ENCODE measurements around the gene TOMM34. TPM values are rescaled to one million over a fixed set of nuclear protein-coding genes. Genes with fewer than 3 reads are reported as not detected.

Gene TOMM34
- polyA plus RNA-seq, 1 experiment = 31.8 TPM

DNA sequence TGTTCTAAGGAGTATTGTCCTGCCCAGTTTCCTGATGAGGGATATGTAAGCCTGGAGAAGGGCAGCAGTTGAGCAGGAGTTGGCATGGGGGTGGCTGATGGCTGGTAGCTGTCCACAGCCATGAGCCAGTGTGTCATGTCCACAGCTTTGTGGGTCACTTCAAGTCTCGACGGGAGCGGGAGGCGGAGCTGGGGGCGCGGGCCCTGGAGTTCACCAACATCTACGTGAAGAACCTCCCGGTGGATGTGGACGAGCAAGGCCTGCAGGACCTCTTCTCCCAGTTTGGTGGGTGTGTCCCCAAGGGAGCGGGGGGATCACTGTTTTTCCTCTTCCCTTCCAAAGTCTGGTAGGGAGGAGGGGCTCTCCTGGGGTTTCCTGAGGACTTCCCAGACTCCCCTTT lies 41.4 kb downstream of the TOMM34 start:
- H3K27ac ChIP-seq (ENCODE audit: low read depth, low read length) = no peak overlapping the region
- no peak for DNase-seq (ENCODE audit: low read depth, low spot score)
- TF ChIP-seq, protein P1, sequence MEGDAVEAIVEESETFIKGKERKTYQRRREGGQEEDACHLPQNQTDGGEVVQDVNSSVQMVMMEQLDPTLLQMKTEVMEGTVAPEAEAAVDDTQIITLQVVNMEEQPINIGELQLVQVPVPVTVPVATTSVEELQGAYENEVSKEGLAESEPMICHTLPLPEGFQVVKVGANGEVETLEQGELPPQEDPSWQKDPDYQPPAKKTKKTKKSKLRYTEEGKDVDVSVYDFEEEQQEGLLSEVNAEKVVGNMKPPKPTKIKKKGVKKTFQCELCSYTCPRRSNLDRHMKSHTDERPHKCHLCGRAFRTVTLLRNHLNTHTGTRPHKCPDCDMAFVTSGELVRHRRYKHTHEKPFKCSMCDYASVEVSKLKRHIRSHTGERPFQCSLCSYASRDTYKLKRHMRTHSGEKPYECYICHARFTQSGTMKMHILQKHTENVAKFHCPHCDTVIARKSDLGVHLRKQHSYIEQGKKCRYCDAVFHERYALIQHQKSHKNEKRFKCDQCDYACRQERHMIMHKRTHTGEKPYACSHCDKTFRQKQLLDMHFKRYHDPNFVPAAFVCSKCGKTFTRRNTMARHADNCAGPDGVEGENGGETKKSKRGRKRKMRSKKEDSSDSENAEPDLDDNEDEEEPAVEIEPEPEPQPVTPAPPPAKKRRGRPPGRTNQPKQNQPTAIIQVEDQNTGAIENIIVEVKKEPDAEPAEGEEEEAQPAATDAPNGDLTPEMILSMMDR (IDR thresholded peaks at IDR 0.05; ENCODE audit: low read depth, low read length) = no peak
- ChIA-PET POLR2A (interaction anchor here (0.6 kb wide), 1 partner anchor 47 kb away, joined by 3 read pairs; no protein-coding TSS in a partner anchor), CTCF (no interaction called here)
- H3K9me3 ChIP-seq (ENCODE audit: control insufficient read depth, insufficient read depth, low read length) = no peaks in the 10 kb centered on the region
- no peak overlapping the region for H3K4me3 ChIP-seq (ENCODE audit: low read depth, low read length)
- no peaks in the 10 kb centered on the region for H3K27me3 ChIP-seq (ENCODE audit: control insufficient read depth, insufficient read depth, low read length)

- TF ChIP-seq, protein P1 (IDR thresholded peaks at IDR 0.05; ENCODE audit: low read depth, low read length) = no peak
These were observed 41.9 kb downstream of the TOMM34 start for GRCh38 chr20:44918342-44918741.

DNA sequence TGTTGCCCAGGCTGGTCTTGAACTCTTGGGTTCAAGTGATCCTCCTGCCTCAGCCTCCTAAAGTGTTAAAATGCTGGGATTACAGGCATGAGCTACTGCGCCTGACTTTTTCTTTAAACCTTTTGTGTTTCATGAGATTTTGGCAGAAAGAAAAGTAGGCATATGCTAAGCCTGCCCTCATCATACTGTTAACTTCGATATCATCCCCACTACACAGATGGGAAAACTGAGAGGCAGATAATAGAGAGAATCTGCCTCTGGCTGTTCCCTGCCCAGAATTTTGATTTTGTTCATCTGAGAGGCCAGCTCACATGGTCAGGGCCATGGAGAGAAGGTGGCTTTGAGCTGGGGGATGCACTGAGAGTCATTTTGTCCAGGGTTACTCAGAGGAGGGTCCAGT lies 42.8 kb downstream of the TOMM34 start:
- POLR2A ChIA-PET = no interaction called here
- CTCF ChIA-PET = no interaction called here
- H3K9me3 ChIP-seq (ENCODE audit: control insufficient read depth, insufficient read depth, low read length) = no peaks in the 10 kb centered on the region

More at GRCh38 chr20:44918342-44918741, 41.9 kb downstream of the TOMM34 start:
- POLR2A ChIA-PET = no interaction called here
- Histone ChIP-seq H3K9me3 (ENCODE audit: control insufficient read depth, insufficient read depth, low read length) (no peaks in the 10 kb centered on the region), H3K27ac (ENCODE audit: low read depth, low read length) (no peak overlapping the region), H3K4me3 (ENCODE audit: low read depth, low read length) (no peak overlapping the region), H3K27me3 (ENCODE audit: control insufficient read depth, insufficient read depth, low read length) (no peaks in the 10 kb centered on the region)
- CTCF ChIA-PET = no interaction called here
- DNase-seq (ENCODE audit: low read depth, low spot score) = no peak

GRCh38 chr20:44916586-44916985 lies 43.6 kb downstream of the TOMM34 start:
- Histone ChIP-seq H3K27me3 (ENCODE audit: control insufficient read depth, insufficient read depth, low read length) (no peaks in the 10 kb centered on the region), H3K4me3 (ENCODE audit: low read depth, low read length) (no peak overlapping the region), H3K9me3 (ENCODE audit: control insufficient read depth, insufficient read depth, low read length) (no peaks in the 10 kb centered on the region), H3K27ac (ENCODE audit: low read depth, low read length) (no peak overlapping the region)
- ChIA-PET CTCF (no interaction called here), POLR2A (no interaction called here)
- DNase-seq (ENCODE audit: low read depth, low spot score) = no peak
- TF ChIP-seq, protein P1 (IDR thresholded peaks at IDR 0.05; ENCODE audit: low read depth, low read length) = no peak

More for the DNA sequence above, 42.8 kb downstream of the TOMM34 start:
- H3K4me3 ChIP-seq (ENCODE audit: low read depth, low read length) = no peak overlapping the region
- TF ChIP-seq, protein P1 (IDR thresholded peaks at IDR 0.05; ENCODE audit: low read depth, low read length) = no peak
- DNase-seq (ENCODE audit: low read depth, low spot score) = no peak
- H3K27ac ChIP-seq (ENCODE audit: low read depth, low read length) = no peak overlapping the region
- H3K27me3 ChIP-seq (ENCODE audit: control insufficient read depth, insufficient read depth, low read length) = no peaks in the 10 kb centered on the region

DNA sequence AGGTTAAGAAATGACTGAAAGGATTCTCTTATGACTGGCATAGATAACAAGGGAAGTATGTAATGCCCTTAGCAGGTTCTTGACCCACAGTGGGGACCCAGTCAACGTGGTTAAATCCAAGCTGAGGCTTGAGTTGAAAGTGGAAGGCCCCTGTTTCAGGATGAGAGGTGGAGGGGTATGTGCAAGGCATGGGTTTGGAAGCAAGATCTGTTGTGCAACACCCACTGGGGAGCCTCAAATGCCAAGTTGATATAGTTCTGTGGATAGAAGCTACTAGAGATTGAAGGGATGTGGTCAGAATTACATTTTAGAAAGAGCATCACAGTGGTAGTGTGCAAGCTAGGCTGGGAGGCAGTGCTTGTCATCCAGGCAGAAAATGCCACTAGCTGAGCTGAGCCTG lies 45.3 kb downstream of the TOMM34 start:
- no peak for DNase-seq (ENCODE audit: low read depth, low spot score)
- no peak overlapping the region for H3K27ac ChIP-seq (ENCODE audit: low read depth, low read length)
- H3K4me3 ChIP-seq (ENCODE audit: low read depth, low read length) = no peak overlapping the region
- no peaks in the 10 kb centered on the region for H3K27me3 ChIP-seq (ENCODE audit: control insufficient read depth, insufficient read depth, low read length)
- TF ChIP-seq, protein P1 (IDR thresholded peaks at IDR 0.05; ENCODE audit: low read depth, low read length) = no peak
- CTCF ChIA-PET = no interaction called here
- POLR2A ChIA-PET = no interaction called here
- H3K9me3 ChIP-seq (ENCODE audit: control insufficient read depth, insufficient read depth, low read length) = no peaks in the 10 kb centered on the region

Measured in AG04450 (cell line).